ENCODE data around the gene MYO16.

DNA sequence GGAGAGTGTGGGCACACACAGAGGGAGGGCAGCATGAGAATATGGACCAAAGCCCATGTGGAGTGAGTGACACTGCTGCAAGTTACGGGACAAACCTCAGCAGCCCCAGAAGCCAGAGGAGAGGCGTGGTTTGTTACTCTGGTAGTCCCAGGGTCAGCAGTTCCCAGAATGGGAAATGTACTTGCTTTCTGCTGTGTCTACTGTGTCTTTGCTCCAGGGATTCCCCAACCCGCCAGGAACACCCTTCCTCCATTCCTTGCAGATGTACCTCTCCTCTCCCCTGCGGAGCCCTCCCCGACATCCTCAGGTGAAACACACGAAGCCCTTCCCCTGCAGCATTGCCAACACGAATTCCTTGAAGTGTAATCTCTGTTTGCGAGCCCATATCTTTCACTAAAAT, 47.2 kb downstream of the MYO16 start:
- TF ChIP-seq, protein P1, sequence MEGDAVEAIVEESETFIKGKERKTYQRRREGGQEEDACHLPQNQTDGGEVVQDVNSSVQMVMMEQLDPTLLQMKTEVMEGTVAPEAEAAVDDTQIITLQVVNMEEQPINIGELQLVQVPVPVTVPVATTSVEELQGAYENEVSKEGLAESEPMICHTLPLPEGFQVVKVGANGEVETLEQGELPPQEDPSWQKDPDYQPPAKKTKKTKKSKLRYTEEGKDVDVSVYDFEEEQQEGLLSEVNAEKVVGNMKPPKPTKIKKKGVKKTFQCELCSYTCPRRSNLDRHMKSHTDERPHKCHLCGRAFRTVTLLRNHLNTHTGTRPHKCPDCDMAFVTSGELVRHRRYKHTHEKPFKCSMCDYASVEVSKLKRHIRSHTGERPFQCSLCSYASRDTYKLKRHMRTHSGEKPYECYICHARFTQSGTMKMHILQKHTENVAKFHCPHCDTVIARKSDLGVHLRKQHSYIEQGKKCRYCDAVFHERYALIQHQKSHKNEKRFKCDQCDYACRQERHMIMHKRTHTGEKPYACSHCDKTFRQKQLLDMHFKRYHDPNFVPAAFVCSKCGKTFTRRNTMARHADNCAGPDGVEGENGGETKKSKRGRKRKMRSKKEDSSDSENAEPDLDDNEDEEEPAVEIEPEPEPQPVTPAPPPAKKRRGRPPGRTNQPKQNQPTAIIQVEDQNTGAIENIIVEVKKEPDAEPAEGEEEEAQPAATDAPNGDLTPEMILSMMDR (IDR thresholded peaks at IDR 0.05) = no peak
- TF ChIP-seq POLR2A (IDR thresholded peaks at IDR 0.05) = no peak
- TF ChIP-seq POLR2AphosphoS5 (IDR thresholded peaks at IDR 0.05; ENCODE audit: insufficient read depth in 1 of 2, low read depth in 1 of 2) = no peak
